ENCODE measurements around the gene DEPDC1B. TPM values are rescaled to one million over a fixed set of nuclear protein-coding genes. Genes with fewer than 3 reads are reported as not detected.

DEPDC1B gene
- total and polyA plus RNA-seq, 2 of the 4 experiments (the other 2 are of a cell fraction): 4.4 to 9.3 TPM

- ATAC-seq (ENCODE audit: low read depth) (no peak), DNase-seq (no peak)
- Histone ChIP-seq H3K14ac (replicated peaks; ENCODE audit: low read depth, low read length) (no peak overlapping the region), H3K23ac (ENCODE audit: low read depth, low read length) (no peak overlapping the region), H4K20me1 (ENCODE audit: insufficient read depth, low read length) (no peaks in the 10 kb centered on the region), H2BK5ac (ENCODE audit: low read depth, low read length, poor library complexity, severe bottlenecking) (no peak overlapping the region), H3K79me1 (ENCODE audit: low read depth in 1 of 2, low read length in 2 of 2) (no peaks in the 10 kb centered on the region), H3K4me2 (ENCODE audit: low read depth, low read length) (no peak overlapping the region), H4K91ac (ENCODE audit: insufficient read depth, low read depth, low read length) (no peak overlapping the region), H2BK120ac (ENCODE audit: low read depth, low read length) (no peak overlapping the region), H3K56ac (ENCODE audit: extremely low read depth, insufficient read depth, low read length) (no peak overlapping the region), H3K27ac (ENCODE audit: insufficient read depth, low read length) (no peak overlapping the region), H3K9me1 (ENCODE audit: insufficient read depth, low read length) (no peaks in the 10 kb centered on the region), H4K8ac (ENCODE audit: low read depth in 2 of 2, low read length in 2 of 2) (no peak overlapping the region), H3K4ac (ENCODE audit: low read depth, low read length) (no peak overlapping the region), H3K9ac (ENCODE audit: low read depth, low read length) (no peak overlapping the region), H3K4me3 (ENCODE audit: insufficient read depth, low read depth, low read length) (no peak overlapping the region), H2AK5ac (ENCODE audit: low read depth, low read length) (no peak overlapping the region), H2BK15ac (ENCODE audit: low read depth, low read length) (no peak overlapping the region), H4K5ac (ENCODE audit: low read depth, low read length) (no peak overlapping the region), H3K27me3 (ENCODE audit: control insufficient read depth, insufficient read depth, low read length) (no peaks in the 10 kb centered on the region), H3K18ac (ENCODE audit: low read depth, low read length) (no peak overlapping the region), H3K36me3 (ENCODE audit: control insufficient read depth, insufficient read depth, low read length) (no peaks in the 10 kb centered on the region), H2AK9ac (replicated peaks; ENCODE audit: low read depth, low read length, poor library complexity) (no peak overlapping the region), H3K9me3 (ENCODE audit: control insufficient read depth, insufficient read depth, low read length) (no peaks in the 10 kb centered on the region), H2BK20ac (ENCODE audit: low read depth, low read length) (no peak overlapping the region), H3K4me1 (ENCODE audit: control insufficient read depth, insufficient read depth, low read length) (no peaks in the 10 kb centered on the region), H2AFZ (replicated peaks; ENCODE audit: low read length, poor library complexity) (no peak overlapping the region)
- in situ Hi-C loops (cut with MboI; ENCODE audit: low sequenced_read_pairs) (no loop called here), intact Hi-C loops (cut with micrococcal nuclease) (loop anchor here (5.0 kb wide), 1 partner anchor 192 kb away; no protein-coding TSS in a partner anchor), dilution Hi-C loops (cut with HindIII; ENCODE audit: low sequenced_read_pairs, unreplicated experiment) (no loop called here)
- no TSS peak for BruUV-seq (replicated peaks)
- TF ChIP-seq RAD21 (IDR thresholded peaks at IDR 0.05; ENCODE audit: low read length) (no peak), POLR2A (IDR thresholded peaks at IDR 0.05; ENCODE audit: low read depth, low read length) (no peak), CEBPB (IDR thresholded peaks at IDR 0.05; ENCODE audit: low read depth, low read length) (no peak), FOS (IDR thresholded peaks at IDR 0.05; ENCODE audit: low read depth, low read length) (no peak), RCOR1 (IDR thresholded peaks at IDR 0.05; ENCODE audit: insufficient replicate concordance, low read length) (no peak), RFX5 (IDR thresholded peaks at IDR 0.05; ENCODE audit: low read depth, low read length) (no peak), CTCF (conservative IDR thresholded peaks at IDR 0.05; ENCODE audit: low read depth, low read length) (no peak), ELK1 (IDR thresholded peaks at IDR 0.05; ENCODE audit: borderline replicate concordance, low read depth, low read length) (no peak), MXI1 (IDR thresholded peaks at IDR 0.05; ENCODE audit: borderline replicate concordance, low read depth, low read length) (no peak)
- ChIA-PET POLR2A (ENCODE audit: unreplicated experiment) (no interaction called here), CTCF (no interaction called here)
- no CpG with 5 or more reads among the region's 2 CpGs for WGBS, 2 experiments (ENCODE audit: extremely low coverage in 2 of 2, insufficient read length in 1 of 2)
These were observed 115.7 kb downstream of the DEPDC1B start for GRCh38 chr5:60584304-60584703.

All from IMR-90 (cell line).